NCI-H226 (cell line): Measurements from ENCODE around the gene FANCM.
"Not testable (repeated sequence)": the region's sequence is repeated elsewhere in the genome, so short reads cannot be mapped to it uniquely, and the experiment has no call there.

Experiments
- DNase-seq: peaks from one replicate; pipeline ENCODE4 v3.0.0-alpha.2; 2015

Gene FANCM

GRCh38 chr14:45135659-45136395 lies at the start of gene FANCM:
Gene FANCM, plus strand, starts transcription at chr14:45135930. Its CDS starts 102 bp downstream, at chr14:45136032.
- peak; percentile 95 for DNase-seq

- DNase-seq, result peak; percentile 23
Measured at GRCh38 chr14:45089813-45090212, 45.9 kb upstream of the FANCM start.

- DNase-seq, result no peak
Measured at GRCh38 chr14:45091710-45092109, 44.0 kb upstream of the FANCM start.

GRCh38 chr14:45094275-45094674 lies 41.5 kb upstream of the FANCM start:
- DNase-seq, result no peak

GRCh38 chr14:45095143-45095542 lies 40.6 kb upstream of the FANCM start:
- no peak for DNase-seq

GRCh38 chr14:45096218-45096617 lies 39.5 kb upstream of the FANCM start:
- no peak for DNase-seq

GRCh38 chr14:45103806-45104205 lies 31.9 kb upstream of the FANCM start:
- DNase-seq, result no peak

- DNase-seq, result no peak
Measured at GRCh38 chr14:45104561-45104960, 31.2 kb upstream of the FANCM start.

- DNase-seq, result no peak
Measured at GRCh38 chr14:45112896-45113781, 22.6 kb upstream of the FANCM start.

- DNase-seq, result no peak
Measured at GRCh38 chr14:45114327-45114726, 21.4 kb upstream of the FANCM start.

GRCh38 chr14:45118594-45118993 lies 17.1 kb upstream of the FANCM start:
- no peak for DNase-seq

- no peak for DNase-seq
Measured at GRCh38 chr14:45120096-45120495, 15.6 kb upstream of the FANCM start.

GRCh38 chr14:45123271-45123670 lies 12.5 kb upstream of the FANCM start:
- no peak for DNase-seq

- DNase-seq, result no peak
Measured at GRCh38 chr14:45125754-45126153, 10.0 kb upstream of the FANCM start.

GRCh38 chr14:45128963-45129629 lies 6.6 kb upstream of the FANCM start:
- no peak for DNase-seq

GRCh38 chr14:45133683-45134050 lies 2.1 kb upstream of the FANCM start:
- no peak for DNase-seq

- peak; percentile 98 for DNase-seq
Measured at GRCh38 chr14:45134051-45134958, 1.4 kb upstream of the FANCM start, which contains the start of gene FKBP3. Gene FKBP3, minus strand, starts transcription at chr14:45134481. Its CDS starts 25 bp downstream, at chr14:45134456.

- no peak for DNase-seq
Measured at GRCh38 chr14:45135156-45135555, 574 bp upstream of the FANCM start.

GRCh38 chr14:45136399-45136798 lies 669 bp downstream of the FANCM start:
- DNase-seq, result no peak

GRCh38 chr14:45140661-45141187 lies 5.0 kb downstream of the FANCM start:
- DNase-seq, result no peak

- DNase-seq, result not testable (repeated sequence)
Measured at GRCh38 chr14:45142083-45142482, 6.4 kb downstream of the FANCM start.

GRCh38 chr14:45144658-45145057 lies 8.9 kb downstream of the FANCM start:
- DNase-seq, result no peak
